ENCODE results near the gene AMIGO3.

The AMIGO3 gene

DNA sequence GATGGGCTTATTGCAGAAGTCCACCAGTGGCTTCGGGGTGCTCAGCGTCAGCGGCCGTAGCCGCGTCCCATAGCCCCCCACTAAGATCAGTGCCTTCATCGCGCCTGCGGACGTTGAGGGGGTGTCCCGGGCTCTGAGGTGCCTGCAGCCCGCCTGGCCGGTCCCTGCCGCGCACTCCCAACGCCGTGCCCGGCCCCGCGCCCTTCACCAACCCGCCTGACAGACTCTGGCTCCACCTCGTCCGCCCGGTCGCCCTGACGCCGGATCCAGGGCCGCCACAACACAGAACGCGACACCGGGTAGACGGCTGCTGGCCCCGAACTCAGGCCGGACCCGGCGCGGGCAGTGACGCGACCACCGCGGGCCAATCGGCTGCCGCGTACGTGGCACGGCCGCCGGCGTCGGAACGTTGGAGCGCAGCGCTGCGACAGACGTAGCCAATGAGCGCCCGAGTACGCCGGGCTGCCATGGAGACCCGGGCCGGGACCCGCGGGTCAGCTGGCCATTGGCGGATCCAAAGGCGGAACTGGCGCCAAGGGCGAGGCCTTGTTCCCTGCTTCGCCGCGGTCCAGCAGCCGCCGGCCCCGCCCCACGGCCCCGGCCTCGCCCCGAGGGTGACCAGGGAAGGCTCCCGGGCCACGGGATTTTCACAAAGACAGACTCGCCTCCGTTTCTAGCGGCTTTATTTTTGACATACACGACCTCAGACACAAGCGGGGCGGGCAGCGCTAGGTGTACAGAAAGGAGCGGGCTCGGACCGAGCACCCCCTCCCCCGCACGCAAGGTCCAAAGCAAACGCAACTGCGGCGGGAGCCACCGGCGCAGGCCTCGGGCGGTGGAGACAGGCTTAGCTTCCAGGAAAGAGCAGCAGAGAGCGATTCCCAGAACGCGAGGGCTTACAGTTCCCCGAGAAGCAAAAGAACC is 4.4 kb upstream of the AMIGO3 start, which contains the start of gene GMPPB:
Gene GMPPB (minus strand): TSS at position 324 of the 924 bp plus-strand sequence. CDS start 225 bp downstream, at position 99.
- peak; percentile 89 for DNase-seq

DNA sequence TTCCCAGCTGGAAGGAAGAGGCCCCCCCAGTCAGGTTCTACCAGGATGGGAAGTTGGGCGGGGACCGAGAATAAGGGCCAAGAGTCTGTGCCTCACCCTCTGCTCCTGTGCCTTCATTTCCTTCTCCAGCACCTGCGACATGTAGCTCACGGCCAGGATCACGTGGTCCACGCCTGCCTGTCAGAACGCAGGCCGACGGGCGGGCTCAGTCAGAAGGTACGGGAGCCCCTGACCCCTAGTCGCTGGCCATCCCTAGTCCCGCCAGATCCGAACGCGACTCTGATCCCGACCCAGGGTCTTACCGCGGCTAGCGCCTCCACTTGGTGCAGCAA is 3.8 kb upstream of the AMIGO3 start:
- peak; percentile 63 for DNase-seq

DNA sequence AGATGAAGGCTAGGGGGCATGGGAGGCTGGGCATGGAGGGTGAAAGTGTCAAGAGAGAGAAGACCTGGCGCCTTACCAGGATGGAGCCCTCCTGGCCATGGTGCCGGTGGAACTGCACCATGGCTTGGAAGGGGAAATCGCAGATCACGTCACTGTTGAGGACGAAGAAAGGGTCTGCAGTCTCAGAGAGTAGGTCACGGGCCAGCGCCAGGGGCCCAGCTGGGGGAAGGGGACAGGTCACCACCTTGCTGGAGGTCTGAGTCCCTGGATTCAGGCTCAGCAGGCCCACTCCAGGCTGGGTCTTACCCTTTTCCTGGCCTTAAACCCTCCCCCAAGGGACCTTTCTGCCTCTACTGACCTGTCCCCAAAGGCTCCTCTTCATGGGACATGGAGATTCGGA is 3.4 kb upstream of the AMIGO3 start:
- no peak for DNase-seq

DNA sequence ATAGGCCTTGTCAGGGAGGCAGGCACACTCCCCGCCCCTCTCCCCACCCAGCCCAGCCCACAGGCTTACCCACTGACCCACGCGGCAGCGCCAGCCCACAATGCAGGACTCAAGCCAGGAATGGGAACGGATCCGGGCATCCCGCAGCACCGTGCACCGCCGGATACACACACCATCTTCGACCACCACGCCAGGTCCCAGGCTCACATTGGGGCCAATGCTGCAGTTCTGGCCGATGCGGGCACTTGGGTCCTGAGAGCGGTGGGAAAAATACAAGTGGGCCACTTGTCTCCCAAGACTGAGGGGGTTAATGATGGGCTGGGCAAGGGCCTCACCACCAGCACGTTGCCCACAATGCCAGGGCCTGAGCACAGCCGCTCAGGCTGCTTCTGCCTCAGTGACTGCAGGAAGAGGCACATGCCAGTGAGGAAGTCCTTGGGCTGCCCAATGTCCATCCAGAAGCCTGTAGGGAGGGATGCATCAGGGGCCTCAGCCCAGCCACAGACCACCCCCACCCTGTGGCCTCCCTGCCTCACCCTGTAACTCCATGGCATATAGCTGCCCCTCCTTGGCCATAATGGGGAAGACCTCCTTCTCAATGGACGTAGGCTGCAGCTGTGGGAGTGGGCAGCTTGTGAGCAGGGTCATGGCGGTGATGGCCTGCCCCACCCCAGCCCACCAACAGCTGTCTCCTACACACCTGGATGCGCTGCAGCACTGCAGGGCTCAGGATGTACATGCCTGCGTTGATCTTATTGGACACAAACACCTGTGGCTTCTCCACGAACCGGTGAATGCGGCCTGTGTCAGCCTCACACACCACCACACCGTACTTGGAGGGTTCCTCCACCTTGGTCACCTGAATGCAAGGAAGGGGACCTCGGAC is 2.7 kb upstream of the AMIGO3 start:
- peak; percentile 20 for DNase-seq

DNA sequence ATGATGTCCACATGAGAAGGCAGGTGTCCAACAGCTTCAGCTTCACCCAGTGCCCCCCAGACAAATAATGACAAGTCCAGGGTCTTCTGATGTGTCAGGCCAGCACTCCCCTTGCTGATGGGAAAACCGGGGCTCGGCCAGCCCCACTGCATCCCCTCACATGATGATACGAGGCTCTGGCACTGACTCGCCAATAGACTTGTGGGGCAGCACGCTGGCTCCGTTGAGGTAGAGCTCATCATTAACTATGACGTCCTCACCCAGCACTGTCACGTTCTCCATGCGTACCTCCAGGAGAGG is 2.1 kb upstream of the AMIGO3 start:
- peak; percentile 13 for DNase-seq

DNA sequence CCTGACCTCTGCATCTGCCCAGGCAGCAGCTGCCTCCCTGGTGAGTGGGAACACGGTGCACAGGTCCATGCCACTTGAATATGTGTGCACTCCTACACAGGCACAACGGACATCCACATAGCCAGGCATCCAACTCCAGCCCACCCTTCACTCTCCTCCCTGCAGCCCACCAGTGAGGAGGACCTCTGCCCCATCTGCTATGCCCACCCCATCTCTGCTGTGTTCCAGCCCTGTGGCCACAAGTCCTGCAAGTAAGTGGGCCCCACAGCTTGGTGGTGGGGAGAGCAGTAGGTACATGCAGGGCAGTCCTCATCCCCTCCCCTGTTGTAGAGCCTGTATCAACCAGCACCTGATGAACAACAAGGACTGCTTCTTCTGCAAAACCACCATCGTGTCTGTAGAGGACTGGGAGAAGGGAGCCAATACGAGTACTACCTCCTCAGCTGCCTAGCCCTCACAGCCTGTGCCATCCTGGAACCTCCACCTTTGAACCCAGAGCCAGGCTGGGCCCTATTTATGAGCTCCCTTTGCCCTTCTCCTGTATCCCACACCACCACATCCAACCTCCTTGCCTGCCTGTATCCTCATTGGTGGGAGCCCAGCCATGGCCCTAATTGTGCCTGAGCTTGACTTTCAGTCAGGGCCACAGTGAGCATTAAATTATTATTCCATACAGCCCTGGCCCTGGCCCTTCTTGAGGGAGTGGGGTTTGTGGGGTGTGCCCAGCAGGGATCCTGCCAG is 1.5 kb upstream of the AMIGO3 start:
- peak; percentile 19 for DNase-seq

DNA sequence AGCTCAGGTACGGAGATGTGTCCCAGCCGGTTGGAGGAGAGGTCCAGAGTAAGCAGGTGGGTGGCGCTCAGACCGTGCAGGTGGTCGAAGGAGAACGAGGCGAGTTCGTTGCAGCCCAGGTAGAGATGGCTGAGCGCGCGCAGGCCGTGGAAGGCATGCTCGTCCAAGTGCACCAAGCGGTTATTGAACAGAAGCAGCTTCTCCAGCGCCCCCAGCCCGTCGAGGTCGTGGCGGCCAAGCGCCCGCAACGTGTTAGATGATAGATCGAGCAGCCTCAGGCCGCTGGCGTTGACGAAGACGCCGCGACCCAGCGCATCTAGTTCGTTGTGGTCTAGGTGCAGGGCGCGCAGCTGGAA is 648 bp downstream of the AMIGO3 start:
- no peak for DNase-seq

DNA sequence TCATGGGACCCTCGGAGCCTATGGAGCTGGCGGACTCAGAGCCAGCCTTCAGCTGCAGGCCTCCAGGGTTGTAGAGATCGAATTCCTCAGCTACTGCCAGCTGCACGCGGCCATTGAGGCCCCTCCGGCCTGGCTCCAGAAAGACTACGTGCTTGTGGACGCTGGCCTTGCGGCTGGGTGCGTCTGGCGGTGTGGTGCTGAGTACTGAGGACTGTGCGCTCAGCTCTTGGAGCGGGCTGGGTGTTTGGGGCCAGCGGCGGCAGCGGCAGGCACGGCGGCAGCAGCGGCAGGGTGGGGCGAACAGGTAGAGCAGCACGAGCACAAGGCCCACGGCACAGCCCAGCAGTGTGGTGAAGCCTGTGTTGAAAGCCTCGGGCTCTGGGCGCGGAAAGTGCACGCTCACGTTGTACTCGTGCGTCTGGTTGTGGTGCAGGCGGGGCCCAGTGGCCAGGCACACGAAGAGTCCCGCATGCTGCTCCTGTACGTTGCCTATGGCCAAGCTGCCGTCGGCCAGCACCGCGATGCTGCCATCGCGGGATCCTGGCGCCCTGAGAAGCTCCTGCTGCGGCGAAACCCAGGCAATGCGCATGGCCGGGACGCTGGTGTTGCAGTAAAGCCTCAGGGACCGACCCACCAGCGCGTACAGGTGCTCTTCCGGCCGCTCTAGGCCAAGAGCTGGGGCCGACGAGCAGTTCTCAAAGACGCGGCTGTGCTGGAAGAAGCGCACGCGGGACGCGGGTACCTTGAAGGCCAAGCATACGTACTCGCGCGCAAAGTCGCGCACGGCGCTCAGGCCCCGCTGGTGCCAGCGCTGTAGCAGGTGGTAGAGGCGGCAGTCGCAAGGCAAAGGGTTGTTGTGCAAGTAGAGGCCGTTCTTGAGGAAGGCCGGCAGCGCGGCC is 1.3 kb downstream of the AMIGO3 start:
- peak; percentile 12 for DNase-seq

DNA sequence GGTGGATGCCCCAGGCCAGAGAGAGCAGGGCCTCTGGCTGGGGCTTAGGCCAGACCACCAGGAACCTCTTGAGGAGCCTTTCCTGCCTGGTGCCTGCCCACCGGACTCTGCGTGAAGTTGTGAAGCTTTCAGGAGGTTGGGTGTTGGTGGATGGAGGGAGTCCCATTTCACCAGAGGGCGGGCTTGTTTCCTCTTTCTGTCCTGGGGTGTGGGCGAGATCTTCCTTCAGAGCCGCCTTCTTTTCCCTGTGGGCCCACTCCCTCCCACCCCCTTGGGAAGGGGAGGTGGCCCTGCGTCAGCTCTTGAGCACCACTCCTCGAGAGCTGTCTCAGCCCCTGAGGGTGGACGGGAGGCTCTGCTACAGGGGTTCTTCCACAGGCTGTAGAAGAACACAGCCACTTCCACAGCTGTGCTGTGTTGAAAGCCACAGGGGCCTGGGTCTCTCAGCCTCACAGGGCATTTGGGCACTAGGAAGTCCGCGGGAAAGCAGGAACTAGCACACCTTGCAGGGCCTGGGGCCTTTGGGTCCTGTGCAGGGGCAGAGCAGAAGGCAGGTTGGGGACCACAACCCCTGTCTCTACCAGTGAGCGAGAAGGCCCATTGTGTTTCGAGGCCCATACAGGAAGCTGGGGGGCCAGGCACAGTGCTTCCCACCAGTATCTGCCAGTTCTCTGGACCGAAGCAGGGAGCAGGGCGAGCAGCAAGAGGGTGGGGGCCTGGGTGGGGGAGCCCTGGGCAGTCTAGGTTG is 2.1 kb downstream of the AMIGO3 start:
- DNase-seq = peak; percentile 13

DNA sequence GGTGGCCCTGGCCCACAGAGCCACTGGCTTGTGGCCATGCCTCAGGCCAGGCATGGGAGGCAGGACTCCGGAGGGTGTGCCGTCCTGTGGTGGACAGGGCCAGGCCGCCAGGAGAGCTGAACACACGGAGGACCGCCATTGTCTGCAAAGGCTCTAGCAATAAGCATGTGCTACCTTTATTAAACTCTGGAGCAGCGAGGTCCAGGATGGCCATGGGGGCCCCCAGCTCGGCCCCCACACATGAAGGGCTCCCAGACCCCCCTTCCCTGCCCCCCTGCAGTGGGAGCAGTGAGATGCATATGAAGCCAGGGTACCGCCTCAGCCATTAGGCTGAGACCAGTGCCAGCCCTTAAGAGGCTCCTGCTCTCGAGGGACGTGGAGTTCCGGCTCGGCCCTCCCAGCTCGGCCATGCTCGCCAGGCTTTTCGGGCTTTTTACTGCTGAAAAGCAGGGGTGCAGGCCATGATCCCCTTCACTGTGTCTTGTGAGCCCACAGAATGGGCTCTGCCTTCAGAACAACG is 2.7 kb downstream of the AMIGO3 start:
- DNase-seq = peak; percentile 8

DNA sequence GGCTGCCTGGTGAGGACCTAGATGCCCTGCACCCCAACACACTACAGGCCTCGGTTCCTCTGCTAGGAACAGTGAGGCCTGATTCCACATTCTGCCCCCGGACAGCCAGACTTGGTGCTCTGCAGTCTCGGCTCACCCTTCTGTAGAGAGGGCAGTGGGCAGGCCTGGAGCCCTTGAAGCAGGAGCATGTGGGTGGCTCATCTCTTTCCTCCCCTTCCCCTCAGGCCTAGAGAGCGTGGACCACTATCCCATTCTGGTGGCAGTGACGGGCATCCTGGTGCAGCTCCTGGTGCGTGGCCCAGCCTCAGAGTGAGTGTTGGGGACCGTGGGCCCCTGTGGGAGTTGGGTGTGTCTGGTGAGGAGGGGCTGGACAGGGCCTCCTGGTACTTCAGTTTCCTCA is 3.3 kb downstream of the AMIGO3 start:
- DNase-seq = peak; percentile 12

DNA sequence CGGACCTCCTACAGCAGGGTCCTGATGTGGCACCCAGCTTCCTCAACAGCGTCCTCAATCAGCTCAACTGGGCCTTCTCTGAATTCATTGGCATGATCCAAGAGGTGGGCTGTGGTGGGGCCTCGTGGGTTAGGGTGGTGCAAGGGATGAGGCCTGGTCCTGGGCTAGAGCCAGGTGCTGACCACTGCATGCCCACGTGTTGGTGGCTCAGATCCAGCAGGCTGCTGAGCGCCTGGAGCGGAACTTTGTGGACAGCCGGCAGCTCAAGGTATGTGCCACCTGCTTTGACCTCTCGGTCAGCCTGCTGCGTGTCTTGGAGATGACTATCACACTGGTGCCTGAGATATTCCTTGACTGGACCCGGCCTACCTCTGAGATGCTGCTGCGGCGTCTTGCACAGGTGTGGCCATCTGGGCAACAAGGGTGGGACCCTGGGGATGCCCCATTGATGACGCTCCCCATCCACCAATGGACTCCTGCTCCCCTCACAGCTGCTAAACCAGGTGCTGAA is 3.8 kb downstream of the AMIGO3 start:
- DNase-seq = no peak

DNA sequence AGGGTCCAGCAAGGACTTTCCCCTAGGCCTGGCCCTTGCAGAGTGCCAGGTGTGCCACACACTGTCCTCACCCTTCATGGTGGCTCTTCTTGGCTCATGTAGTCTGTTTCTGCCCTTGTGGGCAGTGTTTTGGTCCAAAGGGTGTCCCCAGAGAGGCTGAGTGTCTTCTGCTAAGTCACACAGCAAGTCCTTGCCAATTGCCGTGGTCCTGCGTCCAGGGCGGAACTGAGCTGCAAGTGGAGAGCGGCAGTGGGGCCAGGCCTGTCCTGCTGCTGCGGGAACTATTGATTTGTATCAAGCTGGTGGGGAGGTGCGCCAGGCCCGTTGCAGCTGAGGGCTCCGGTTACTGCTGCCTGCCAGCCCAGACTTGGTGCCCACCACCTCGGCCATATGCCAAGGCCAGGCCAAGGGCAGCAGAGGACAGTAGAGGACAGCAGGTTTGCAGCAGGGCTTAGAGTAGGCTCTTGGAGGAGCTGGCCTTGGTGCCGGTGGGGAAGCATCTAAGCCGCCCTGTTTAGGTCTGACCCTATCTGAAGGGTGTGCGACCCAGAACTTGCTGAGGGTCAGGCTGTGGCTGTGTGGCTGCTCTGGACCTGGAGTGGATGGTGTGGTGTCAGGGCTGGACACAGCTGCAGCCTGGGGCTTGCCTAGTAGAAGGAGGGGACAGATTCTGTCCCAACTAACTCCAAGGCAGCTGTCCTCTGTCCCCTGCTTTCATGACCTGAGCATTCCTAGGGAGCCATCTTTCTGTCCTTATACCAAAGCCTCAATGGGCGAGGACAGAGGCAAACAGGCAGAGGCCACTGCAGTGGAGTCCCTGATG is 4.5 kb downstream of the AMIGO3 start:
- DNase-seq = no peak

DNA sequence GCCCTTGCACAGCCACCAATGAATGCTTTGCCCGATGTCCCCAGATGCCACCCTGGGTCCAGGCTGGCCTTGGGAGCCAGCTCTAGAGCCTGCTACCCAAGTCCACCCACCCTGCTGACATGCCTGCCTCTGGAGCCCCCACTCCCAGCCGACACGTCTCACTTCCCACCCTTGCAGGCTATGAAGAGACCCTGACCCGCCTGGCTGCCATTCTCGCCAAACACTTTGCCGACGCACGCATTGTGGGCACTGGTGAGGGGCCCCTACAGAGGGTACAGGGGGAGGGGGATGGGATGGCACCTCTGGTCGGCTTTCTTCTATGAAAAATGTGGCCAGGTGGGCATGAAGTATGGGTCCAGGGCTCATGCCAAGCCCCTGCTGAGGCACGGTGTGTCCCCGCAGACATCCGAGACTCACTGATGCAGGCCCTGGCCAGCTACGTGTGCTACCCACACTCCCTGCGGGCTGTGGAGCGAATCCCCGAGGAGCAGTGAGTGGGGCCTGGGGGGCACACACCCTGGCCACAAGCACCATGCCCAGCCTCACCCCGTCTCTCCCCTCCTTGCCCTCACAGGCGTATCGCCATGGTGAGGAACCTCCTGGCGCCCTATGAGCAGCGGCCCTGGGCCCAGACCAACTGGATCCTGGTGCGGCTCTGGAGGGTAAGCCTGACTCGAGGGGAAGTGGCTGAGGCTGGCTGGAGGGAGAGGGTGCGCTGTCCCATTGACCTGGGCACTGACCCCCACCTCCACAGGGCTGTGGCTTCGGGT is 6.0 kb downstream of the AMIGO3 start:
- DNase-seq = no peak

DNA sequence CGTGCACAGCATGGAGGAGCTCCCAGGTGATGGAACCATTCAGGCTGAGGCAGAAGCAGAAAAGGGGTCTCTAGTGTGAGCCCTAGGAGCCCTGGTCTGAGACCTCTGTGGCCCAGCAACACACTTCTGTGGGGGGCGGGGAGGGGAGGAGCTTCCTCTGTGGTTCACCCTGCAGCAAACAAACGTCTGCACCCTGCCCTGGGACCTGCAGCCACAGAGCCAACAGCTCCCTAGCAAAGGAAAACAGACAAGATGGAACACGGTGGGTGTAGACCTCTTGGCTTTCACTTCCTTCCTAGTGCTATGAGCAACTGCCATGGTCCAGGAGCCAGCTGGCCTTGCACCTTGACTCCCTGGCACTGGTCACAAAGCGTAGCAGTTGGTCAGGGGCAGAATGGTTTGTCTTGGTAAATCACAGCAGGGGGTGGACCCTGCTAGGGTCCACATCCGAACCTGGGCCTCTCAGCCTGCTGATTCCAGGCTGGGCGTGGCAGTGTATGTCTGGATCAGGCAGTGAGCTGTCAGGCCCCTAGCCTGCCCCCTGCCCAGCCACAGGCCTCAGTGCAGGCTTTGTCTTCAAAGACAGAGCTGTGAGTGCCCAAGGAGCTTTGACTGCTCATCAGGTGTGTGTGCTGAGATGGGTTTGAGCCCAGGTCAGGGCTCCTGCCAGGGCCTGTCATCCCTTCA is 6.7 kb downstream of the AMIGO3 start:
- no peak for DNase-seq

DNA sequence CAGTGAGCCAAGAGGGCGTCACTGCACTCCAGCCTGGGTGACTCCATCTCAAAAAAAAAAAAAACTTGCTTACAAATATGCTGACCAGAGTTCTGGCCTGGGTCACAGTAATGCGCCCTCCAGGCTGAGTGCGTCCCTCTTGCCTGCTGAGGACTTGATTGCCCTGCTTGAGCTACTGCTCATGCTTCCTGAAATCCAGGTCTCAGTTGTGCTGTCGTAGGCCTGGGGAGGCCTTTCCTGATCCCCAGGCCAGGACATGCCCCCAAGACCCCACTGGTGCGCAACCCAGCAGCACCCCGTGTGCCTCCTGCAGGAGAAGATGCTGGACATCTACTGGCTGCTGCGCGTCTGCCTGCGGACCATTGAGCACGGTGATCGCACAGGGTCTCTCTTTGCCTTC is 7.3 kb downstream of the AMIGO3 start:
- no peak for DNase-seq

DNA sequence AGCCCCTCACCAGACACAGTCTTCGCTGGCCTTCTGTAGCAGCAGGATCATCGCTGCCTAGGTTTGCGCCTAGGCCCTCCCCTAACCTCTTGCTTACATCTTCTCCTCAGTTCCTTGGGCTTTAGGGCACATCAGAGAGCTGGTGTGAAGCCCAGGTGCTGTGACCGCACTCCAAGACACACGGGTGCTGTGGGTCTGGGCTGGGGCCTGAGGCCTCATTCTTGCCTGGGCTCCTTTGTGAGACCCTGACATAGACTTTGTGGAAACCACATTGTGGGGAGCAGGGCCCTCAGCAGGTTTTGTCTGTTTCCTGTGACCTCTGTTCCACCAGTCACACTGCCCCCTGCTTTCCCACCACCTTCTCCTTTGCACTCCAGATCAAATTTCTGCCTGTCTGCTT is 8.0 kb downstream of the AMIGO3 start:
- no peak for DNase-seq

DNA sequence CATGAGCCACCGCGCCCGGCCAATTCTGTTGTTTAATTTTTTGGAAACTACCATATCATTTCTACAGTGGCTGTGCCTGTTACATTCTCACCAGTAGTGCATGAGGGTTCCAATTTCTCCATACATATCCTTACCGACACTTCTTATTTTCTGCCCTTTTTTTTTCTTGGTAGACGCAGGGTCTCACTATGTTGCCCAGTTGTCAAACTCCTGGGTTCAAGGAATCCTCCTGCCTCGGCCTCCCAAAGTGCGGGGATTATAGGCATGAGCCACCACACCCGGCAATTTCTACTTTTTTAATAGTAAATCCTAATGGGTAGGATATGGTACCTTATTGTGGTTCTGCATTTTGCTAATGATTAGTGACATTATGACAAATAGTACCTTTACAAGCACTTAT is 9.6 kb downstream of the AMIGO3 start:
- no peak for DNase-seq

DNA sequence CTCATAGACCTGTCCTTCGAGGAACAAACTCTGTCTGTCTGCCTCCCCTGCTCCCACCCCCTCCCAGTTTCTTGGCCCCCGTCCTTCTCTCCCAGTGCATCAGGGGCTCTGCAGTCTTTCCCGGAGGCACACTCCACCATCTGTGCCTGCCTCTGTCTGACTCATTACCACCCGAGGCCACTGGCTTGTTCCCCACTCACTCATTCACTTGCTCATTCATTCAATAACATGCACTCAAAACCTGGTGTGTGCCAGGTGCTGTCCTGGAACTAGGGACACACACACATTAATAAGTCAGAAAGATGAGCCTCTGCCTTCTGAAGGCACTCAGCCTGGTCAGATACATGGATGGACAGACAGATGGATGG is 12.4 kb downstream of the AMIGO3 start:
- DNase-seq = no peak

All from activated T-cell treated with anti-CD3 and anti-CD28 coated beads, Interleukin-2, amount 50 U/mL, for 1 hour (primary cell).